H9 (cell line): Measurements from ENCODE around the gene HIRA. TPM values are rescaled to one million over a fixed set of nuclear protein-coding genes. Genes with fewer than 3 reads are reported as not detected.
A peak's percentile ranks its signal among the peaks of the same experiment; 100 is the strongest.

Experiments used
- DNase-seq: peaks from one replicate; pipeline ENCODE4 v3.0.0-alpha.2; 2017
- H2AFZ ChIP-seq: one replicate; pipeline ENCODE4 v1.6.1; 2013; ENCODE audit warnings: mild to moderate bottlenecking, low read length, control low read depth, moderate library complexity
- H2AK5ac ChIP-seq: 2 replicates; pipeline ENCODE4 v1.6.1; 2013; ENCODE audit warnings: low read length, control low read depth, mixed read lengths; ENCODE audit not compliant: insufficient read length
- H2BK120ac ChIP-seq: one replicate; pipeline ENCODE4 v1.6.1; 2013; ENCODE audit warnings: low read depth, mild to moderate bottlenecking, low read length, control low read depth, inconsistent platforms; ENCODE audit not compliant: poor library complexity, severe bottlenecking
- H2BK12ac ChIP-seq: 2 replicates; pipeline ENCODE4 v1.6.1; 2013; ENCODE audit warnings: low read length, control low read depth, mixed read lengths, low read depth; ENCODE audit not compliant: insufficient read length
- H2BK15ac ChIP-seq: 2 replicates; pipeline ENCODE4 v1.6.1; 2013; ENCODE audit warnings: low read depth, low read length, control low read depth
- H2BK20ac ChIP-seq: one replicate; pipeline ENCODE4 v1.6.1; 2013; ENCODE audit warnings: low read depth, mild to moderate bottlenecking, low read length, control low read depth, inconsistent platforms; ENCODE audit not compliant: poor library complexity, severe bottlenecking
- H2BK5ac ChIP-seq: 2 replicates; pipeline ENCODE4 v1.6.1; 2013; ENCODE audit warnings: low read length, control low read depth, mixed read lengths; ENCODE audit not compliant: insufficient read length
- H3K14ac ChIP-seq: 2 replicates; pipeline ENCODE4 v1.6.1; 2013; ENCODE audit warnings: low read length, control low read depth; ENCODE audit not compliant: insufficient read depth
- H3K18ac ChIP-seq: 2 replicates; pipeline ENCODE4 v1.6.1; 2013; ENCODE audit warnings: low read depth, mild to moderate bottlenecking, mixed read lengths, low read length, control low read depth; ENCODE audit not compliant: insufficient read length
- H3K23ac ChIP-seq: 2 replicates; pipeline ENCODE4 v1.6.1; 2013; ENCODE audit warnings: low read length, control low read depth, mixed read lengths, low read depth; ENCODE audit not compliant: insufficient read length
- H3K23me2 ChIP-seq: 2 replicates; pipeline ENCODE4 v1.6.1; 2013; ENCODE audit warnings: low read depth, mild to moderate bottlenecking, mixed read lengths, low read length, control low read depth; ENCODE audit not compliant: insufficient read length, poor library complexity, severe bottlenecking
- H3K27ac ChIP-seq: 2 replicates; pipeline ENCODE4 v1.5.1; 2013; ENCODE audit warnings: low read length, control low read depth, mixed read lengths, low read depth; ENCODE audit not compliant: insufficient read length
- H3K27me3 ChIP-seq: 2 replicates; pipeline ENCODE4 v1.6.1; 2013; ENCODE audit warnings: low read length, control low read depth, inconsistent platforms; ENCODE audit not compliant: insufficient read depth
- H3K4ac ChIP-seq: 2 replicates; pipeline ENCODE4 v1.6.1; 2013; ENCODE audit warnings: low read depth, mild to moderate bottlenecking, control low read depth, inconsistent platforms, low read length, moderate library complexity
- H3K4me1 ChIP-seq: 2 replicates; pipeline ENCODE4 v1.6.1; 2013; ENCODE audit warnings: low read length, control low read depth, inconsistent platforms; ENCODE audit not compliant: insufficient read depth
- H3K4me2 ChIP-seq: 2 replicates; pipeline ENCODE4 v1.6.1; 2013; ENCODE audit warnings: low read length, control low read depth, mixed read lengths; ENCODE audit not compliant: insufficient read length, insufficient read depth
- H3K56ac ChIP-seq: 2 replicates; pipeline ENCODE4 v1.6.1; 2013; ENCODE audit warnings: low read depth, mild to moderate bottlenecking, mixed read lengths, low read length, control low read depth; ENCODE audit not compliant: insufficient read length
- H3K79me1 ChIP-seq: 2 replicates; pipeline ENCODE4 v1.6.1; 2013; ENCODE audit warnings: low read depth, mild to moderate bottlenecking, moderate library complexity, low read length, control low read depth, inconsistent platforms; ENCODE audit not compliant: insufficient read depth, poor library complexity, severe bottlenecking
- H3K79me2 ChIP-seq: 2 replicates; pipeline ENCODE4 v1.6.1; 2013; ENCODE audit warnings: low read length, control low read depth, inconsistent platforms; ENCODE audit not compliant: insufficient read depth
- H3K9ac ChIP-seq: 2 replicates; pipeline ENCODE4 v1.6.1; 2013; ENCODE audit warnings: low read length, control low read depth, mixed read lengths; ENCODE audit not compliant: insufficient read length; ENCODE audit errors: extremely low read depth
- H3K9me3 ChIP-seq: one replicate; pipeline ENCODE4 v1.6.1; 2013; ENCODE audit warnings: low read depth, low read length, inconsistent platforms; ENCODE audit not compliant: control insufficient read depth
- H3T11ph ChIP-seq: one replicate; pipeline ENCODE4 v1.6.1; 2013; ENCODE audit warnings: mild to moderate bottlenecking, low read length, control low read depth, inconsistent platforms
- H4K20me1 ChIP-seq: one replicate; pipeline ENCODE4 v1.6.1; 2013; ENCODE audit not compliant: control insufficient read depth, insufficient read length, insufficient read depth
- H4K5ac ChIP-seq: 2 replicates; pipeline ENCODE4 v1.6.1; 2013; ENCODE audit warnings: low read depth, mild to moderate bottlenecking, mixed read lengths, low read length, control low read depth; ENCODE audit not compliant: insufficient read length
- H4K8ac ChIP-seq: replicated peaks from 2 replicates; pipeline ENCODE4 v1.6.1; 2013; ENCODE audit warnings: low read length, control low read depth, mixed read lengths, low read depth; ENCODE audit not compliant: insufficient read length
- H4K91ac ChIP-seq: 2 replicates; pipeline ENCODE4 v1.6.1; 2013; ENCODE audit warnings: low read depth, mild to moderate bottlenecking, moderate library complexity, mixed read lengths, low read length, control low read depth; ENCODE audit not compliant: insufficient read length
- H3K27ac Mint-ChIP-seq, 3 experiments: 2 replicates in 2 of 3; 3 replicates in 1 of 3; pipeline ENCODE4 v1.8.0; 2020 to 2021; ENCODE audit warnings: mixed read lengths in 3 of 3, mild to moderate bottlenecking in 1 of 3, moderate library complexity in 1 of 3
- H3K27me3 Mint-ChIP-seq: 2 replicates; pipeline ENCODE4 v1.8.0; 2021; ENCODE audit warnings: low read depth, mild to moderate bottlenecking, moderate library complexity, mixed read lengths
- H3K36me3 Mint-ChIP-seq, 3 experiments: 2 replicates in 2 of 3; 3 replicates in 1 of 3; pipeline ENCODE4 v1.8.0; 2020 to 2021; ENCODE audit warnings: low read depth in 3 of 3, mixed read lengths in 3 of 3; ENCODE audit not compliant: insufficient read depth in 1 of 3
- H3K4me1 Mint-ChIP-seq, 2 experiments: 2 replicates each; pipeline ENCODE4 v1.8.0; 2020; ENCODE audit warnings: mixed read lengths in 2 of 2
- H3K4me3 Mint-ChIP-seq, 2 experiments: 2 replicates in 1 of 2; 3 replicates in 1 of 2; pipeline ENCODE4 v1.8.0; 2020 to 2021; ENCODE audit warnings: mild to moderate bottlenecking in 2 of 2, mixed read lengths in 2 of 2, moderate library complexity in 1 of 2
- H3K9me3 Mint-ChIP-seq, 2 experiments: 2 replicates in 1 of 2; 3 replicates in 1 of 2; pipeline ENCODE4 v1.8.0; 2020; ENCODE audit warnings: mild to moderate bottlenecking in 2 of 2, mixed read lengths in 2 of 2, moderate library complexity in 1 of 2
- CTCF ChIP-seq: fragments of 200-600 bp; sonication (generic); conservative IDR thresholded peaks from 3 replicates; pipeline ENCODE4 v1.8.0; 2021; ENCODE audit warnings: antibody characterized with exemption, mild to moderate bottlenecking
- WGBS: extraction: QIAGEN DNeasy Blood & Tissue Kit; methylation state at CpG from one replicate; pipeline ENCODE4 v1.1.7; 2013; ENCODE audit warnings: missing lambda C conversion rate, low lambda C conversion rate, mixed read lengths; ENCODE audit not compliant: insufficient read length; ENCODE audit errors: extremely low coverage; 5-methylcytosine and 5-hydroxymethylcytosine counted together
- total RNA-seq: library from RNA; stranded (reverse); gene quantifications from 2 replicates; pipeline ENCODE4 v1.2.1, GENCODE V29; 2021

HIRA gene
- total RNA-seq, 1 experiment from 2014 or later: 51.9 TPM

- H2AFZ ChIP-seq: no peak overlapping the region
- H3K4me1 Mint-ChIP-seq: peaks cover 20% of the 10 kb centered on the region in 2 experiments
- H2AK5ac ChIP-seq: no peak overlapping the region
- H3K4me1 ChIP-seq: peaks cover 3% of the 10 kb centered on the region
- no peak overlapping the region for H2BK15ac ChIP-seq
- no peak for DNase-seq
- H2BK5ac ChIP-seq: no peak overlapping the region
- no peaks in the 10 kb centered on the region for H3K9me3 Mint-ChIP-seq
- no peak overlapping the region for H4K8ac ChIP-seq
- no peaks in the 10 kb centered on the region; the same call in 1 of the 2 replicates for H3K27me3 Mint-ChIP-seq
- no CpG with 5 or more reads among the region's 15 CpGs for WGBS
- H4K20me1 ChIP-seq: no peaks in the 10 kb centered on the region
- H3K4me2 ChIP-seq: peak overlapping the region; percentile 75
- H3T11ph ChIP-seq: no peak overlapping the region
- no peak overlapping the region for H2BK12ac ChIP-seq
- no peaks in the 10 kb centered on the region for H3K79me1 ChIP-seq
- no peak overlapping the region; the same call in 1 of the 2 replicates for H3K4ac ChIP-seq
- H2BK120ac ChIP-seq: no peak overlapping the region
- H3K36me3 Mint-ChIP-seq: peaks cover 21 to 41% (median 30%) of the 10 kb centered on the region in 3 experiments
- H3K23me2 ChIP-seq: peaks cover 13% of the 10 kb centered on the region
- H3K23ac ChIP-seq: no peak overlapping the region
- H3K56ac ChIP-seq: no peak overlapping the region
- peak overlapping the region; percentile 47 for H4K5ac ChIP-seq
- H3K18ac ChIP-seq: peak overlapping the region; percentile 79
- no peak overlapping the region for H3K27ac ChIP-seq
- H2BK20ac ChIP-seq: no peak overlapping the region
- peak overlapping the region; percentile 93 for H3K14ac ChIP-seq
- H3K27ac Mint-ChIP-seq: peak overlapping the region; percentile 7 to 100 (median 100); a peak in 5 of 7 replicates
- H4K91ac ChIP-seq: peak overlapping the region; percentile 48
- H3K9me3 ChIP-seq: no peaks in the 10 kb centered on the region
- H3K9ac ChIP-seq: peak overlapping the region; percentile 94
- peak overlapping the region; percentile 98 for H3K4me3 Mint-ChIP-seq
- TF ChIP-seq CTCF: no peak
- no peaks in the 10 kb centered on the region for H3K27me3 ChIP-seq
- H3K79me2 ChIP-seq: peaks cover 20% of the 10 kb centered on the region; the same call in 1 of the 2 replicates
Measured at GRCh38 chr22:19480173-19480568, 48.6 kb upstream of the HIRA start.
